ENCODE data around the gene GLP1R. TPM values are rescaled to one million over a fixed set of nuclear protein-coding genes. Genes with fewer than 3 reads are reported as not detected.

Gene GLP1R
- total RNA-seq, 1 experiment from 2014 or later, result 0.85 TPM

GRCh38 chr6:39057251-39058155, 8.9 kb downstream of the GLP1R start:
- Mint-ChIP-seq H3K9me3 (no peaks in the 10 kb centered on the region), H3K4me1 (peaks cover 16 to 20% of the 10 kb centered on the region in 2 experiments), H3K4me3 (no peak overlapping the region), H3K36me3 (ENCODE audit: insufficient read depth in 1 of 3, low read depth in 3 of 3) (peaks cover 0 to 7% (median 3%) of the 10 kb centered on the region in 3 experiments; a peak in 4 of 7 replicates), H3K27me3 (ENCODE audit: low read depth) (peaks cover 16% of the 10 kb centered on the region), H3K27ac (no peak overlapping the region)
- Histone ChIP-seq H3K4me2 (ENCODE audit: insufficient read depth, insufficient read length, low read length) (no peak overlapping the region), H2BK12ac (ENCODE audit: insufficient read length, low read depth, low read length) (no peak overlapping the region), H4K8ac (replicated peaks; ENCODE audit: insufficient read length, low read depth, low read length) (no peak overlapping the region), H3K56ac (ENCODE audit: insufficient read length, low read depth, low read length) (no peak overlapping the region), H4K91ac (ENCODE audit: insufficient read length, low read depth, low read length) (no peak overlapping the region), H3K4ac (ENCODE audit: low read depth, low read length) (no peak overlapping the region), H2BK15ac (ENCODE audit: low read depth, low read length) (no peak overlapping the region), H2BK5ac (ENCODE audit: insufficient read length, low read length) (no peak overlapping the region), H3K9ac (ENCODE audit: extremely low read depth, insufficient read length, low read length) (no peak overlapping the region), H3T11ph (ENCODE audit: low read length) (no peak overlapping the region), H2AK5ac (ENCODE audit: insufficient read length, low read length) (no peak overlapping the region), H3K18ac (ENCODE audit: insufficient read length, low read depth, low read length) (no peak overlapping the region), H3K23ac (ENCODE audit: insufficient read length, low read depth, low read length) (no peak overlapping the region), H3K23me2 (ENCODE audit: insufficient read length, low read depth, low read length, poor library complexity, severe bottlenecking) (peaks cover 2% of the 10 kb centered on the region), H2AFZ (ENCODE audit: low read length) (no peak overlapping the region), H4K5ac (ENCODE audit: insufficient read length, low read depth, low read length) (no peak overlapping the region), H3K79me1 (ENCODE audit: insufficient read depth, low read depth, low read length, poor library complexity, severe bottlenecking) (no peaks in the 10 kb centered on the region), H2BK20ac (ENCODE audit: low read depth, low read length, poor library complexity, severe bottlenecking) (no peak overlapping the region), H3K79me2 (ENCODE audit: insufficient read depth, low read length) (no peaks in the 10 kb centered on the region), H2BK120ac (ENCODE audit: low read depth, low read length, poor library complexity, severe bottlenecking) (no peak overlapping the region), H3K9me3 (ENCODE audit: control insufficient read depth, low read depth, low read length) (no peaks in the 10 kb centered on the region), H4K20me1 (ENCODE audit: control insufficient read depth, insufficient read depth, insufficient read length) (peaks cover 3% of the 10 kb centered on the region), H3K27ac (ENCODE audit: insufficient read length, low read depth, low read length) (no peak overlapping the region), H3K27me3 (ENCODE audit: insufficient read depth, low read length) (no peaks in the 10 kb centered on the region), H3K14ac (ENCODE audit: insufficient read depth, low read length) (no peak overlapping the region), H3K4me1 (ENCODE audit: insufficient read depth, low read length) (no peaks in the 10 kb centered on the region)
- TF ChIP-seq, protein P1, sequence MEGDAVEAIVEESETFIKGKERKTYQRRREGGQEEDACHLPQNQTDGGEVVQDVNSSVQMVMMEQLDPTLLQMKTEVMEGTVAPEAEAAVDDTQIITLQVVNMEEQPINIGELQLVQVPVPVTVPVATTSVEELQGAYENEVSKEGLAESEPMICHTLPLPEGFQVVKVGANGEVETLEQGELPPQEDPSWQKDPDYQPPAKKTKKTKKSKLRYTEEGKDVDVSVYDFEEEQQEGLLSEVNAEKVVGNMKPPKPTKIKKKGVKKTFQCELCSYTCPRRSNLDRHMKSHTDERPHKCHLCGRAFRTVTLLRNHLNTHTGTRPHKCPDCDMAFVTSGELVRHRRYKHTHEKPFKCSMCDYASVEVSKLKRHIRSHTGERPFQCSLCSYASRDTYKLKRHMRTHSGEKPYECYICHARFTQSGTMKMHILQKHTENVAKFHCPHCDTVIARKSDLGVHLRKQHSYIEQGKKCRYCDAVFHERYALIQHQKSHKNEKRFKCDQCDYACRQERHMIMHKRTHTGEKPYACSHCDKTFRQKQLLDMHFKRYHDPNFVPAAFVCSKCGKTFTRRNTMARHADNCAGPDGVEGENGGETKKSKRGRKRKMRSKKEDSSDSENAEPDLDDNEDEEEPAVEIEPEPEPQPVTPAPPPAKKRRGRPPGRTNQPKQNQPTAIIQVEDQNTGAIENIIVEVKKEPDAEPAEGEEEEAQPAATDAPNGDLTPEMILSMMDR (conservative IDR thresholded peaks at IDR 0.05), result no peak
- no CpG with 5 or more reads among the region's 17 CpGs for WGBS (ENCODE audit: extremely low coverage, insufficient read length, low lambda C conversion rate)
- DNase-seq, result no peak
